Measurements from ENCODE around the gene XXYLT1. TPM values are rescaled to one million over a fixed set of nuclear protein-coding genes. Genes with fewer than 3 reads are reported as not detected.

XXYLT1 gene
- total and polyA plus RNA-seq, 2 of the 8 experiments (the other 6 are each of a cell fraction or from before 2014, with no cell fraction given) = 18.9 to 23.8 TPM

DNA sequence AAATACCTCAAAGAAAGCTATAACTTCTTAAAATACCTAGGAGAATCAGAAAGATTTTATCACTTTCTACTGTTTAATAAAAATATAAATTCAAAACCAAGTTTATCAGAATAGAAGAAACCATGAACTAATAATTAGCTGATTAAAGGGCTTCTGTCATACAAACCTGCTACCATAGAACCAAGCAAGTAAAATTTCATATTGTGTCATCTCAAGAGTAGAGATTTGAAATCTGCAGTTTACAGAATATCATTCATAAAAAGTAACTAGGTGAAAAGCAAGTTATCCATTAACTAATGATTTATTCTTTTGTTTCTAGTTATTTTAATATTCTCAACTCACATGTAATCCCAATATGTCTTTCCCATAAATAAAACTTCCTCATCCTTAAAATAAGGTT lies 36.8 kb upstream of the XXYLT1 start:
- H2BK12ac ChIP-seq (ENCODE audit: low read depth, low read length) = no peak overlapping the region
- H2BK5ac ChIP-seq (ENCODE audit: low read depth, low read length) = no peak overlapping the region
- no peak overlapping the region for H2AFZ ChIP-seq (ENCODE audit: low read length)
- H4K20me1 ChIP-seq (replicated peaks in 1 of 2; ENCODE audit: control insufficient read depth in 1 of 2, insufficient read depth in 2 of 2, low read length in 2 of 2) = no peaks in the 10 kb centered on the region
- H2AK5ac ChIP-seq (ENCODE audit: low read depth, low read length) = no peak overlapping the region
- H3K9ac ChIP-seq (replicated peaks in 1 of 4; ENCODE audit: extremely low read depth in 1 of 4, low read depth in 3 of 4, low read length in 3 of 4) = no peak overlapping the region
- H3K4me3 ChIP-seq (ENCODE audit: extremely low read depth in 1 of 4, insufficient read depth in 2 of 4, low read depth in 3 of 4, low read length in 4 of 4) = no peak overlapping the region
- no peak overlapping the region for H3K4me2 ChIP-seq (ENCODE audit: insufficient read depth in 1 of 2, low read depth in 2 of 2, low read length in 2 of 2)
- H2BK15ac ChIP-seq (ENCODE audit: low read length) = no peak overlapping the region
- no peak overlapping the region for H3K27ac ChIP-seq (ENCODE audit: low read depth, low read length)
- no peak overlapping the region for H3K23ac ChIP-seq (ENCODE audit: insufficient read length)
- no peak overlapping the region for H4K91ac ChIP-seq (replicated peaks; ENCODE audit: insufficient read length, low read length)
- H3K14ac ChIP-seq (ENCODE audit: insufficient read length) = no peak overlapping the region
- POLR2A ChIA-PET (ENCODE audit: partially characterized antibody) = no interaction called here
- DNase-seq (ENCODE audit: low read depth in 1 of 2, low spot score in 2 of 2) = no peak
- H2BK20ac ChIP-seq (ENCODE audit: low read length) = no peak overlapping the region
- H3K4ac ChIP-seq (replicated peaks; ENCODE audit: insufficient read length, low read depth, low read length) = no peak overlapping the region
- no peaks in the 10 kb centered on the region for H3K23me2 ChIP-seq (ENCODE audit: low read depth, low read length)
- H3K79me1 ChIP-seq (ENCODE audit: low read depth, low read length) = no peaks in the 10 kb centered on the region
- H3K18ac ChIP-seq (ENCODE audit: extremely low read depth, low read length) = no peak overlapping the region
- no peak overlapping the region for H4K5ac ChIP-seq (ENCODE audit: insufficient read length, low read depth, low read length)
- no peak overlapping the region for H4K8ac ChIP-seq (ENCODE audit: extremely low read depth, insufficient read depth, low read length)
- no peaks in the 10 kb centered on the region for H3K79me2 ChIP-seq (ENCODE audit: control insufficient read depth in 1 of 2, insufficient read depth in 2 of 2, low read length in 2 of 2)
- H2BK120ac ChIP-seq (replicated peaks; ENCODE audit: low read depth, low read length) = no peak overlapping the region
- peaks cover 0 to 1% (median 0%) of the 10 kb centered on the region in 4 experiments; a peak in 1 of 7 replicates for H3K27me3 ChIP-seq (replicated peaks in 1 of 4; ENCODE audit: control insufficient read depth in 3 of 4, extremely low read depth in 1 of 4, insufficient read depth in 3 of 4, low read length in 3 of 4)
- no peaks in the 10 kb centered on the region for H3K9me3 ChIP-seq (ENCODE audit: insufficient read depth in 2 of 2, low read depth in 1 of 2, low read length in 1 of 2)
- 0 out of 8 replicates have a peak, but pooled peaks cover 0 to 2% (median 0%) of the 10 kb centered on the region in 4 experiments for H3K36me3 ChIP-seq (ENCODE audit: control insufficient read depth in 2 of 4, insufficient read depth in 4 of 4, low read length in 3 of 4)
- H3K4me1 ChIP-seq (replicated peaks in 1 of 4; ENCODE audit: control insufficient read depth in 3 of 4, insufficient read depth in 4 of 4, low read length in 3 of 4) = no peaks in the 10 kb centered on the region
- H3K56ac ChIP-seq (replicated peaks; ENCODE audit: insufficient read length, low read depth, low read length) = no peak overlapping the region
- CTCF ChIA-PET (ENCODE audit: partially characterized antibody) = no interaction called here
- FAIRE-seq = no peak
- TF ChIP-seq CTBP2 (IDR thresholded peaks at IDR 0.05; ENCODE audit: borderline replicate concordance, insufficient read depth, insufficient read length, low read length) (no peak), POLR2A (IDR thresholded peaks at IDR 0.05; ENCODE audit: control extremely low read depth in 1 of 2, low read depth in 2 of 2, low read length in 2 of 2) (no peak), GTF2F1 (IDR thresholded peaks at IDR 0.05; ENCODE audit: borderline replicate concordance, low read depth, low read length) (no peak), KDM4A (IDR thresholded peaks at IDR 0.05; ENCODE audit: low read depth, low read length, severe bottlenecking) (no peak), PHF8 (conservative IDR thresholded peaks at IDR 0.05; ENCODE audit: low read depth, low read length) (no peak), CBX8 (IDR thresholded peaks at IDR 0.05; ENCODE audit: borderline replicate concordance, low read depth, low read length) (no peak)
